Endothelial cell of hepatic sinusoid (primary cell): ENCODE data around the gene HECTD4.
"Not testable (repeated sequence)": the region's sequence is repeated elsewhere in the genome, so short reads cannot be mapped to it uniquely, and the experiment has no call there.

ENCODE experiments used
- in situ Hi-C: cut with HindIII; loops from 2 replicates; pipeline ENCODE4 v1.10.0; 2017; ENCODE audit warnings: low sequenced_read_pairs

HECTD4 gene

DNA sequence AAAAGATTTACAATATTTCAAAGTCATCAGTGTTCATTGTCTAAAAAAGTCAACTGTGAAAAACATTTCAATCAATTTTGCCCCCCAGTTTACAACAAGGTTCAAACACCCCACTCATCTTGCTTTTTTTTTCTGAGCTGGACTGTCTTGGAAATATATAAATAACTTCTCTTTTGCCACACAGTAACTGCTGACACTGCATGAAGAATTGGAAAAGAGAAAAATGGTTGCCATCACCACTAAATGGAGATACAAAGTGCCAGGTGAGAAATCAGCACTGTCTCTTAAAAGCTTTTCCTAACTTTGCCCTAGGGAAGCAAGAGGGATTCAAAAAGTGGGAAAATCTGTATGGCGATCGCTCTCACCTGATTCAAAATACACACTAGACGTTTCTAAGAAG is 155.5 kb downstream of the HECTD4 start:
- in situ Hi-C loops: no loop called here

GRCh38 chr12:112220628-112221027 is 161.6 kb downstream of the HECTD4 start:
- in situ Hi-C loops: not testable (repeated sequence)

- in situ Hi-C loops: loop anchor here (5.0 kb wide), 1 partner anchor 53 kb away; no protein-coding TSS in a partner anchor
Observed at GRCh38 chr12:112219195-112219594, 163.0 kb downstream of the HECTD4 start.

- in situ Hi-C loops: loop anchor here (5.0 kb wide), 1 partner anchor 54 kb away; no protein-coding TSS in a partner anchor
Observed at GRCh38 chr12:112218150-112218549, 164.1 kb downstream of the HECTD4 start.

- in situ Hi-C loops: loop anchor here (5.0 kb wide), 1 partner anchor 55 kb away; no protein-coding TSS in a partner anchor
Observed at GRCh38 chr12:112217647-112218046, 164.6 kb downstream of the HECTD4 start.

GRCh38 chr12:112216223-112216622 is 166.0 kb downstream of the HECTD4 start:
- in situ Hi-C loops: loop anchor here (5.0 kb wide), 1 partner anchor 56 kb away; no protein-coding TSS in a partner anchor

GRCh38 chr12:112214064-112214463 is 168.2 kb downstream of the HECTD4 start:
- in situ Hi-C loops: no loop called here

GRCh38 chr12:112208301-112208910 is 173.8 kb downstream of the HECTD4 start:
- in situ Hi-C loops: no loop called here

DNA sequence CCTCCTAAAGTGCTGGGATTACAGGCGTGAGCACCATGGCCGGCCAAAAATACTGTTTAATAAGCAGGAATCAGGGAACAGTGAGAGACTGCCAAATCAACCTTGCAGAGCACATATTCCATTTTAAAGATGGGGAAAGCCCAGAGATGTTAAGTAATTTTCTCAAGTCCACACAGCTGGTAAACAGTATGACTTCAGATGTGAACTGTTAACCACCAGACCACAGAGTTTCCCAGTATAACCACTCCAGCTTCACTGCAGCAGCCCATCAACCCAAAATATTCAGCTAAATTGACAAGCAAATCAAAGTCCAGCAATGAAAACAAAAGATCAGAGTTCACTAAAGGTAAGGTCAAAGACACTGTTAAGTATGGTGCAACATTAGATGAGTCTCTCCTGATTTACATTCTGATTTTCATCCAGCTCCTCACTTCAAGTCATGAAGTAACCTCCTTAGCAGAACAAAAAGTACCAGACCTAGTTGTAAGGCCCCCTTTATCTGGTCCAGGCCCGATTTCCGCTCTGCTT is 174.8 kb downstream of the HECTD4 start:
- in situ Hi-C loops: no loop called here

DNA sequence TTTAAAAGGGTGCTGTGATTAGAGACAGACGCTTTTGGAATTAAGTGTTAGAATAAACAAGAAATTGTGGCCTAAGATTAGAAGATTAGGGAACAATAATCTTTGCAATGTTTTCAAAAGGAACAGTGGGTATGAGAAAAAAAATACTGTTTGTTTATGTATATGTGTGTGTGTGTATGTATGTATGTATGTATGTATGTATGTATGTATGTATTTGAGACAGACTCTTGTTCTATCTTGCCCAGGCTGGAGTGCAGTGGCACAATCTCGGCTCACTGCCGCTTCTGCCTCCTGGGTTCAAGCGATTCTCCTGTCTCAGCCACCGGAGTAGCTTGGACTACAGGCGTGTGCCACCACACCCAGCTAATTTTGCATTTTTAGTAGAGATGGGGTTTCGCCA is 175.3 kb downstream of the HECTD4 start:
- in situ Hi-C loops: no loop called here

GRCh38 chr12:112199136-112199535 is 183.1 kb downstream of the HECTD4 start:
- in situ Hi-C loops: loop anchor here (5.0 kb wide), 1 partner anchor 38 kb away; no protein-coding TSS in a partner anchor

DNA sequence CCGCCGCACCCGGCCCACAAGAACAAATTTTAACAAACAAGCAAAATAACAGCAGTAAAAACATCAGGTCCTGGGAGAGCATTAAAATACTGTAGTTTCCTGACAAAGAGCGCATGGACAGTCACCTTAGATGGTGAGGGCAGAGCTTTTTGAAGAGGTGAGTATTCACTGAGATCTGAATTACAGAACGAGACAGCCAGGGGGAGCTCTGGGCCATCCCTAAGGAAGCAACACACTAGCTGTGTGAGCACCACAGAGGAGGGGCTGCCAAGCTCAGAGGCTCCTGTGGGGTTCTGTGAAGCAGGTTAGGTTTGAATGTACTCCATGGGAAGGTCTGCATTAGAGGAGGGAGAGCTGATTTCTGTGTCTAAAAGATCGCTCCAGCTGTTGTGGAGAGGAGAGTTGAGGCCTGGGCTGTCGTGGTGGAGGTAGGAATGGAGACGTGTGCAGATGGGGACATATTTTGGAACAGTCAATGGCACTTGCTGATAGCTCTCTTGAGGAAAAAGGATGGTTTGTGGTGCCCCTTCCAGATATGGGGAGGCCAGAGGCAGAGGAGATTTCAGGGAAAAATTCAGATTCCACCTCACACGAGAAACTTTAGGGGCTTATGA is 184.0 kb downstream of the HECTD4 start:
- in situ Hi-C loops: loop anchor here (5.0 kb wide), 1 partner anchor 39 kb away; no protein-coding TSS in a partner anchor

- in situ Hi-C loops: loop anchor here (5.0 kb wide), 1 partner anchor 41 kb away; no protein-coding TSS in a partner anchor
Observed at GRCh38 chr12:112196196-112196875, 185.9 kb downstream of the HECTD4 start.

DNA sequence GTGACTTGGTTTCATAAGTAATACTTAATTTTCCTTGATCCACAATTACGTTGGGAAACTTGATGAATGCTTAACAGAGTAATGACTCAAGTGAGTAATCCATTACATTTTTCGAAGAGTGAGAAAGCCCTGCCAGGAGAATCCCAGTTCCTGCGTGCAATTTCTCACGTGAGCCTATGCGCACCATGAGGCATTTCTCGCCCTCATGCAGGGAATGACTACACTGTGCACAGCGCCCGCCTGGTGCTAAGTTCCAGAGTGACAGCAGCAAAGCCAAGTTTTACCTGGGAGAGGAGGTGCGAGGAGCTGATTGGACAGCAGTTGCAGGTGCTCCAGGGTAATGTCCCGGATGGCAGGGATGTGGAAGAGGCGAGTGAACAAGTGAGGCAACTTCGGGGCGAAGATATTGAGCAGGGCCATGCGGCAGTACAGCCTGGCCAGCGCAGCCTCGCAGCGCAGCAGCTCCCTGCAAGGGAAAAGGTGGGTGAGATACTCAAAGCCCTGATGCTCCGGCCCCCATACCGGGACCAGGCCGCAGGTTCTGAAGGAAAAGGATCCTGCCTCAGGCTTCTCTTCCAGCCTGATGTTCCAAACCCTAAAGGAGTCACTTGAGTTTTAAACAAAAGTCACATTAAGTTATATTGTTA is 187.5 kb downstream of the HECTD4 start:
- in situ Hi-C loops: loop anchor here (5.0 kb wide), 1 partner anchor 43 kb away; no protein-coding TSS in a partner anchor

- in situ Hi-C loops: no loop called here
Observed at GRCh38 chr12:112192475-112192874, 189.8 kb downstream of the HECTD4 start.

GRCh38 chr12:112191840-112192321 is 190.3 kb downstream of the HECTD4 start:
- in situ Hi-C loops: no loop called here

DNA sequence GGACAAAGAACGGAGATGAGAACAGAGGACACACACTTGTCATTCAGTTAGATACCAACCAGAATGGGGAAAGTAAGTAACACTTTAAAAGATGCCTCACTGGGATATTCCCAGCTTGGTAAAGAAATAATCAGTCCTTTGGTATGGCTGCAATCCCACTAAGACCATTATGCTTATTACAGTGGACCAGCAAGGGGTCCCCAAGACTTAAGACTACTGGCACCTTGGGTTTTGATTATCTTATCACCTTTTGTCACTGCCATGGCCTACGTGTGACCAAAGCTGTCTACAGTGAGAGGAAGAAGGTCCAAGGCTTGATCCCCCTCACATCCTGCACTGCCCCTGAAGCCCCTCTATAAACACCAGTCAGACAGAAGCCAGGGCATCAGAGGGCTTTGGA is 191.0 kb downstream of the HECTD4 start:
- in situ Hi-C loops: no loop called here

GRCh38 chr12:112190231-112191025 is 191.8 kb downstream of the HECTD4 start:
- in situ Hi-C loops: no loop called here

DNA sequence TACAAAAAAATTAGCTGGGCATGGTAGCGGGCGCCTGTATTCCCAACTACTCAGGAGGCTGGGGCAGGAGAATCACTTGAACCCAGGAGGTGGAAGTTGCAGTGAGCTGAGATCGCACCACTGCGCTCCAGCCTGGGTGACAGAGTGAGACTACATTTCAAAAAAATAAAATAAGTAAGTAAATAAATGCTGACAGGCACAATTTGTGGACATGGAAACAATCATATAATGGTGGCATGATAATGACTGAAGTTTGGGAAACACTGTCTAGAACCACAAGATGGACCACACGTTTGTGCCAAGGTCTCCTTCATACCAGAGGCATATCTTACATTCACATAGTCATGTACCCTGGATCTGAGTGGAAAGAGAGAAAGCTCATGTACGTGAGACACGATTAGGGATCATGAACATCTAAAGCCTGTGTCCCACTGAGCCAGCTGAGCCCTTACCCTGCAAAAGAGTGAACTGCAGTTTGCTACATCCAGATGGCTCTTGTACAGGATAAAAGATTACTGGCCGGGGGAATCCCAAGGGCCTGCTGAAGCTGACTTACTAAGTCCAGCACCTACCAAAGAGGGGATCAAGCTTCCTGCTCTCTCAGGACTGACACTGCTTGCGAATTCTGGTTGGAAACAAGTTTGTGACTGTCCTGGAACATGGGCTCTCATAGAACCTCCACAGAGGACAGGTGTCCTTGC is 194.0 kb downstream of the HECTD4 start:
- in situ Hi-C loops: loop anchor here (5.0 kb wide), 1 partner anchor 46 kb away; no protein-coding TSS in a partner anchor
